GM12878 (cell line): ENCODE measurements around the gene CLINT1. TPM values are rescaled to one million over a fixed set of nuclear protein-coding genes. Genes with fewer than 3 reads are reported as not detected.

Experiments
- ATAC-seq: fragments of 200-7000 bp; cut with Tn5 transposase; 3 replicates; pipeline ENCODE4 v1.9.1; 2020; ENCODE audit warnings: mild to moderate bottlenecking, moderate library complexity
- BruUV-seq: library from RNA; stranded (reverse); fragments of 400-500 nt; replicated peaks from 2 replicates; lab custom pipeline; 2021; lab: Mats Ljungman, UMichigan
- CTCF ChIA-PET: fragments of 300-600 bp; sonication (Branson Sonifier 250); formaldehyde crosslinking; extraction: SDS; loops from one replicate; lab custom pipeline; 2021; ENCODE audit warnings: inconsistent platforms; lab: Yijun Ruan, JAX
- POLR2A ChIA-PET: fragments of 350-600 bp; formaldehyde crosslinking; extraction: SDS; loops from one replicate; lab custom pipeline; 2021; ENCODE audit warnings: inconsistent platforms; lab: Charles Lee
- RAD21 ChIA-PET: fragments of 300-600 bp; sonication (Branson Sonifier 250); formaldehyde crosslinking; loops from one replicate; lab custom pipeline; 2023; ENCODE audit warnings: antibody characterized with exemption; ENCODE audit not compliant: unreplicated experiment; lab: Charles Lee
- SMC1A ChIA-PET: fragments of 300-600 bp; sonication (Branson Sonifier 250); formaldehyde crosslinking; loops from one replicate; lab custom pipeline; 2023; ENCODE audit not compliant: unreplicated experiment, uncharacterized antibody; lab: Charles Lee
- DNase-seq: peaks from one replicate; pipeline ENCODE4 v3.0.0-alpha.2; 2011; ENCODE audit warnings: low read depth, low spot score
- FAIRE-seq: peaks from 3 replicates; lab custom pipeline; 2011; peaks lifted over from hg19 to GRCh38; lab: Jason Lieb, UNC
- H2AFZ ChIP-seq: 2 replicates; pipeline ENCODE4 v1.6.0; 2011; ENCODE audit warnings: low read depth, low read length, control low read depth; ENCODE audit not compliant: control insufficient read depth
- H3K27ac ChIP-seq: 2 replicates; pipeline ENCODE4 v1.5.1; 2011; ENCODE audit warnings: control low read depth; ENCODE audit not compliant: control insufficient read depth, insufficient read depth
- H3K27me3 ChIP-seq, 2 experiments: replicated peaks in 1 of 2; 2 replicates each; pipeline versions ENCODE4 v1.6.0 to v1.6.1; 2011; ENCODE audit warnings: low read length in 1 of 2; ENCODE audit not compliant: control insufficient read depth in 2 of 2, insufficient read depth in 2 of 2
- H3K36me3 ChIP-seq, 2 experiments: 2 replicates each; pipeline ENCODE4 v1.5.1; 2011; ENCODE audit warnings: low read length in 1 of 2; ENCODE audit not compliant: control insufficient read depth in 2 of 2, insufficient read depth in 2 of 2
- H3K4me1 ChIP-seq: 2 replicates; pipeline ENCODE4 v1.6.1; 2011; ENCODE audit warnings: mild to moderate bottlenecking, low read length, moderate library complexity, mixed read lengths; ENCODE audit not compliant: control insufficient read depth, insufficient read depth
- H3K4me2 ChIP-seq: 2 replicates; pipeline ENCODE4 v1.6.0; 2011; ENCODE audit warnings: control low read depth; ENCODE audit not compliant: control insufficient read depth, insufficient read depth
- H3K4me3 ChIP-seq: fragments of 200-600 bp; sonication (generic); 2 replicates; pipeline ENCODE4 v1.5.1; 2016
- H3K79me2 ChIP-seq: 2 replicates; pipeline ENCODE4 v1.6.0; 2011; ENCODE audit warnings: low read length; ENCODE audit not compliant: control insufficient read depth, insufficient read depth
- H3K9ac ChIP-seq: 2 replicates; pipeline ENCODE4 v1.8.0; 2011; ENCODE audit warnings: low read length, control low read depth, mixed read lengths; ENCODE audit not compliant: control insufficient read depth, insufficient read depth
- H3K9me3 ChIP-seq: replicated peaks from 3 replicates; pipeline ENCODE4 v1.5.1; 2011; ENCODE audit warnings: mild to moderate bottlenecking, low read length; ENCODE audit not compliant: control insufficient read depth, insufficient read depth
- H4K20me1 ChIP-seq: 2 replicates; pipeline ENCODE4 v1.6.0; 2011; ENCODE audit not compliant: control insufficient read depth, insufficient read depth
- BHLHE40 ChIP-seq, 2 experiments: fragments of 450-650 bp in 1 of 2; IDR thresholded peaks; 2 replicates each; pipeline ENCODE4 v1.6.1; 2011 to 2017; ENCODE audit warnings: low read depth in 2 of 2, borderline replicate concordance in 1 of 2, improper control_type of control experiment in 1 of 2, low read length in 1 of 2, mild to moderate bottlenecking in 1 of 2
- CUX1 ChIP-seq: IDR thresholded peaks from 2 replicates; pipeline ENCODE4 v1.6.1; 2012; ENCODE audit warnings: improper control_type of control experiment, low read depth, low read length; ENCODE audit not compliant: insufficient replicate concordance
- JUND ChIP-seq: IDR thresholded peaks from 2 replicates; pipeline ENCODE4 v1.6.1; 2012; ENCODE audit warnings: low read depth, mild to moderate bottlenecking, low read length, improper control_type of control experiment, moderate library complexity
- MEF2B ChIP-seq: fragments of 450-650 bp; IDR thresholded peaks from 2 replicates; pipeline ENCODE4 v1.6.1; 2018; ENCODE audit warnings: mild to moderate bottlenecking, moderate library complexity; ENCODE audit not compliant: partially characterized antibody, poor library complexity, severe bottlenecking
- NR2C2 ChIP-seq: IDR thresholded peaks from 2 replicates; pipeline ENCODE4 v1.6.1; 2011; ENCODE audit warnings: borderline replicate concordance, low read depth; ENCODE audit not compliant: control insufficient read depth, insufficient read length
- RBBP5 ChIP-seq: fragments of 200-600 bp; sonication (generic); conservative IDR thresholded peaks from 2 replicates; pipeline ENCODE4 v1.6.1; 2016
- SPI1 ChIP-seq: IDR thresholded peaks from 2 replicates; pipeline ENCODE4 v1.6.1; 2011; ENCODE audit warnings: low read depth, mild to moderate bottlenecking, low read length, moderate library complexity, borderline replicate concordance; ENCODE audit not compliant: insufficient read depth
- STAT3 ChIP-seq: IDR thresholded peaks from 2 replicates; pipeline ENCODE4 v1.6.1; 2011; ENCODE audit warnings: low read depth, low read length, improper control_type of control experiment
- TCF3 ChIP-seq: IDR thresholded peaks from 2 replicates; pipeline ENCODE4 v1.6.1; 2012; ENCODE audit warnings: low read depth, mild to moderate bottlenecking, low read length, borderline replicate concordance; ENCODE audit not compliant: insufficient read depth
- TCF7 ChIP-seq: IDR thresholded peaks from 2 replicates; pipeline ENCODE4 v1.6.1; 2014; ENCODE audit warnings: antibody characterized with exemption, borderline replicate concordance
- WGBS: methylation state at CpG from one replicate; pipeline ENCODE4 v1.1.6; 2016; ENCODE audit warnings: low lambda C conversion rate; ENCODE audit not compliant: insufficient replicate concordance, insufficient coverage; ENCODE audit errors: missing lambda C conversion rate; 5-methylcytosine and 5-hydroxymethylcytosine counted together
- in situ Hi-C: fragments of 300-500 bp; cut with MboI; formaldehyde crosslinking; loops from 9 replicates; pipeline ENCODE4 v1.14.3; 2018; ENCODE audit warnings: mixed read lengths
- intact Hi-C: fragments of 100-400 bp; cut with micrococcal nuclease; formaldehyde crosslinking; loops from one replicate; pipeline ENCODE4 v1.14.2; 2022; ENCODE audit not compliant: unreplicated experiment
- polyA plus RNA-seq, 11 experiments: library from polyadenylated mRNA; depleted of rRNA in 4 of 11; unstranded in 6 of 11; stranded (reverse) in 5 of 11; fragments of >200 nt; fragmentation: Nextera tagmentation in 4 of 11; fragmentation: Illumina TruSeq in 1 of 11; extraction: Ambion mirVana in 4 of 11; extraction: Trizol in 1 of 11; gene quantifications; 1 replicate in 1 of 11; 2 replicates in 10 of 11; pipeline versions ENCODE4 v1.2.1 to v1.2.3, GENCODE V29; 2011 to 2016; ENCODE audit warnings: inconsistent platforms in 2 of 11, missing spikeins in 2 of 11, low read depth in 1 of 11
- total RNA-seq, 4 experiments: library from RNA; depleted of rRNA in 3 of 4; stranded (reverse); fragments of >200 nt in 3 of 4; fragmentation: Illumina TruSeq in 1 of 4; extraction: Trizol in 1 of 4; gene quantifications; 2 replicates each; pipeline versions ENCODE4 v1.2.1 to v1.2.3, GENCODE V29; 2013 to 2021

Gene CLINT1
- total and polyA plus RNA-seq, 10 of the 15 experiments (the other 5 are each of a cell fraction or from before 2014, with no cell fraction given): 30.0 to 136 (median 105) TPM

- Histone ChIP-seq H3K9ac (no peak overlapping the region), H3K9me3 (no peaks in the 10 kb centered on the region), H4K20me1 (no peaks in the 10 kb centered on the region), H3K36me3 (no peaks in the 10 kb centered on the region), H3K4me2 (no peak overlapping the region), H3K79me2 (no peaks in the 10 kb centered on the region), H3K27ac (no peak overlapping the region)
- RAD21 ChIA-PET: interaction anchor here (0.6 kb wide), 1 partner anchor 12 kb away, joined by 3 read pairs; no protein-coding TSS in a partner anchor
- SMC1A ChIA-PET: interaction anchor here (0.9 to 1.8 kb wide), 3 partner anchors 22 to 46 kb away, joined by 3 to 5 read pairs (median 4); no protein-coding TSS in a partner anchor
- POLR2A ChIA-PET: interaction anchor here (0.7 to 1.2 kb wide), 2 partner anchors 16 to 109 kb away, joined by 3 read pairs; no protein-coding TSS in a partner anchor
- WGBS: 15% methylated on average over 4 of the region's 4 CpGs
- intact Hi-C loops: no loop called here
- CTCF ChIA-PET: interaction anchor here (0.7 to 0.9 kb wide), 2 partner anchors 21 to 41 kb away, joined by 3 to 4 read pairs; no protein-coding TSS in a partner anchor
- TF ChIP-seq STAT3: no peak
- no peak for TF ChIP-seq CUX1
- no peak for TF ChIP-seq TCF7
- TF ChIP-seq SPI1: no peak
- TF ChIP-seq NR2C2: no peak
- no peak for TF ChIP-seq MEF2B
- no peak for TF ChIP-seq BHLHE40 (IDR thresholded peaks at IDR 0.05; ENCODE audit: borderline replicate concordance in 1 of 2, low read depth in 2 of 2, low read length in 1 of 2)
- TF ChIP-seq TCF3: no peak
- no peak for TF ChIP-seq JUND
- TF ChIP-seq RBBP5: no peak
- TF ChIP-seq, all 136 proteins: peak for 0
- DNase-seq: no peak
- ATAC-seq: peak; percentile 41
- Histone ChIP-seq H3K4me1 (no peaks in the 10 kb centered on the region), H2AFZ (no peak overlapping the region), H3K4me3 (no peak overlapping the region), H3K27me3 (no peaks in the 10 kb centered on the region)
- in situ Hi-C loops: no loop called here
- no peak for FAIRE-seq
- BruUV-seq: no TSS peak
These were observed 34.0 kb upstream of the CLINT1 start for GRCh38 chr5:157892974-157893373.
